ENCODE measurements around the gene ABCF1. TPM values are rescaled to one million over a fixed set of nuclear protein-coding genes. Genes with fewer than 3 reads are reported as not detected.

The ABCF1 gene
- total RNA-seq, 4 donors from 2014 or later = 22.3 to 34.7 (median 34.4) TPM

DNA sequence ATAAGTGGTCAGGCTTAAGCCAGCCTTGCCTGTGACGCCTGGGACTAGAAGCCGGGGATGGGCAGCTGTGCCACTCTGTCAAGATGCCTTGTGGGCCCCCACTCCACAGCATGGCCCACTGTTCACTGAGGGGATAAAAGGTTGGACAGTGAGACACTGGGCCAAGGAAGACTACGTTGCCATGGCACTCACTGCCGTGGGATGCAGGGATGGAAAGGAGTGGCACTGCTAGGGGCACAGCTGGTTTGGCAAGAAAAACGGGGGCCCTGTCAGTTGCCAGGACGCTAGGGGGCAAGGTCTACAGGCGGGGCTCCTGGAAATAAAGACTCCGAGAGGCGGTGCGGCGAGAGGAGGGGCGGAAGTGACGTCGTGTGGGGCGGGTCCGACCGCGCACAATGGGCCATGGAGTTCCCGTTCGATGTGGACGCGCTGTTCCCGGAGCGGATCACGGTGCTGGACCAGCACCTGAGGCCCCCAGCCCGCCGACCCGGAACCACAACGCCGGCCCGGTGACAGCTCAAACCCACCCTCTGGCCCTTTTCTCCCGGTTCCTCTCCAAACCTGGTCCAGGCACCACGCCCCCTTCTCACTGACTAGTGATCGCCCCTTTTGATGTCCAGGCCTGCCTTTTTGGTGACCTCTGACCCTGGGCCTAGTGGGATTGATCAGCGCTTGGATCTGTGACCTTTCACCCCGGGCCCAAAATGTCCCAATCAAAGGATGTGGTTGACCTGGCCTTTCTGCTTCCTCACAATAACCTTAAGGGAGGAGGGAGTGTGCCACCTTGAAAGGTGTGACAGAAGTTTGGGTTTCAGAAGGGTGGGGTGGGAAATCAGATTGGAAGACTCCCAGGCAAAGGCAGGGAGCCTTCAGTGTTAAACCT lies 55.5 kb downstream of the ABCF1 start, which contains the start of gene ATAT1:
TSS of gene ATAT1 (plus strand) at position 391 of the 883 bp plus-strand sequence.
- TF ChIP-seq CTCF (IDR thresholded peaks at IDR 0.05; ENCODE audit: low read depth) = no peak

- no peak for TF ChIP-seq CTCF (IDR thresholded peaks at IDR 0.05; ENCODE audit: low read depth)
These were observed 64.6 kb downstream of the ABCF1 start for GRCh38 chr6:30635834-30636233.

GRCh38 chr6:30640481-30640880 lies 69.2 kb downstream of the ABCF1 start:
- TF ChIP-seq CTCF (IDR thresholded peaks at IDR 0.05; ENCODE audit: low read depth) = no peak

- TF ChIP-seq CTCF (IDR thresholded peaks at IDR 0.05; ENCODE audit: low read depth) = no peak
These were observed 69.8 kb downstream of the ABCF1 start for GRCh38 chr6:30641048-30641447.

Small RNA genes within 50 kb of the gene (small RNA-seq; reads per million reads assigned to genes)
- gene MIR877 = 7.0 reads per million, percentile 85 among the genes with 10 or more reads in this experiment

Other genes with a start within 250 kb of the ABCF1 start
- gene TRIM39, start 244.5 kb upstream of the ABCF1 start, total RNA-seq = 10 to 100 TPM in 2 of 4 donors, 1 to 10 TPM in 2; 7.5 to 14.9 (median 10.8) TPM
- 10 to 100 TPM; 43.3 to 69.6 (median 49.5) TPM for gene RPP21, start 226.3 kb upstream of the ABCF1 start, total RNA-seq
- gene HLA-E, start 81.9 kb upstream of the ABCF1 start, total RNA-seq = 1,000 to 10,000 TPM in 1 of 4 donors, 100 to 1,000 TPM in 3; 287 to 1,087 (median 819) TPM
- gene GNL1, start 15.0 kb upstream of the ABCF1 start, total RNA-seq = 10 to 100 TPM; 18.9 to 46.0 (median 38.3) TPM
- 1 to 10 TPM; 2.4 to 4.4 (median 4.2) TPM for gene PRR3, start 14.1 kb upstream of the ABCF1 start, total RNA-seq
- 10 to 100 TPM; 19.0 to 29.7 (median 27.6) TPM for gene PPP1R10, start 45.8 kb downstream of the ABCF1 start, total RNA-seq
- gene MRPS18B, start 46.4 kb downstream of the ABCF1 start, total RNA-seq = 10 to 100 TPM; 45.1 to 62.8 (median 48.2) TPM
- gene ATAT1, start 55.4 kb downstream of the ABCF1 start, total RNA-seq = 1 to 10 TPM; 2.0 to 5.9 (median 5.3) TPM
- gene C6orf136, start 75.7 kb downstream of the ABCF1 start, total RNA-seq = 1 to 10 TPM; 3.7 to 9.4 (median 8.9) TPM
- 10 to 100 TPM; 16.0 to 34.5 (median 22.5) TPM for gene DHX16, start 101.6 kb downstream of the ABCF1 start, total RNA-seq
- 10 to 100 TPM; 29.2 to 43.9 (median 40.0) TPM for gene PPP1R18, start 115.2 kb downstream of the ABCF1 start, total RNA-seq
- 1 to 10 TPM; 2.0 to 4.2 (median 3.6) TPM for gene NRM, start 119.5 kb downstream of the ABCF1 start, total RNA-seq
- 10 to 100 TPM in 3 of 4 donors, 1 to 10 TPM in 1; 7.0 to 13.2 (median 10.4) TPM for gene MDC1, start 145.8 kb downstream of the ABCF1 start, total RNA-seq
- 100 to 1,000 TPM; 166 to 277 (median 220) TPM for gene TUBB, start 148.9 kb downstream of the ABCF1 start, total RNA-seq
- 100 to 1,000 TPM in 3 of 4 donors, 10 to 100 TPM in 1; 66.8 to 121 (median 105) TPM for gene FLOT1, start 171.2 kb downstream of the ABCF1 start, total RNA-seq
- 1 to 10 TPM; 1.8 to 7.3 (median 3.3) TPM for gene IER3, start 173.1 kb downstream of the ABCF1 start, total RNA-seq